DND-41 (cell line): ENCODE measurements around the gene LRRC15.

Experiments used
- ATAC-seq: fragments of 200-7000 bp; cut with Tn5 transposase; 3 replicates; pipeline ENCODE4 v1.9.1; 2021; ENCODE audit warnings: low read depth; ENCODE audit not compliant: insufficient read depth
- DNase-seq: peaks from one replicate; pipeline ENCODE4 v3.0.0-alpha.2; 2020
- H2AFZ ChIP-seq: 2 replicates; pipeline ENCODE4 v1.6.0; 2012; ENCODE audit warnings: low read depth, low read length
- H3K27ac ChIP-seq: 2 replicates; pipeline ENCODE4 v1.5.1; 2012; ENCODE audit warnings: low read length, inconsistent platforms
- H3K27me3 ChIP-seq: fragments of 200-600 bp; sonication (generic); 2 replicates; pipeline ENCODE4 v1.6.0; 2012; ENCODE audit warnings: low read length, mild to moderate bottlenecking, inconsistent platforms; ENCODE audit not compliant: insufficient read depth, poor library complexity
- H3K36me3 ChIP-seq: 2 replicates; pipeline ENCODE4 v1.5.1; 2012; ENCODE audit warnings: low read length, inconsistent platforms; ENCODE audit not compliant: insufficient read depth
- H3K4me1 ChIP-seq: 2 replicates; pipeline ENCODE4 v1.5.1; 2012; ENCODE audit warnings: mild to moderate bottlenecking, low read length; ENCODE audit not compliant: insufficient read depth
- H3K4me2 ChIP-seq: 2 replicates; pipeline ENCODE4 v1.6.0; 2012; ENCODE audit warnings: mild to moderate bottlenecking, moderate library complexity, low read length, inconsistent platforms; ENCODE audit not compliant: insufficient read depth
- H3K4me3 ChIP-seq, 2 experiments: fragments of 200-600 bp in 1 of 2; shearing (Covaris generic) in 1 of 2; 2 replicates each; pipeline ENCODE4 v1.5.1; 2012 to 2016; ENCODE audit warnings: inconsistent platforms in 2 of 2, low read length in 2 of 2, mild to moderate bottlenecking in 2 of 2, low read depth in 1 of 2, moderate library complexity in 1 of 2
- H3K79me2 ChIP-seq: 2 replicates; pipeline ENCODE4 v1.6.0; 2012; ENCODE audit warnings: low read length, inconsistent platforms; ENCODE audit not compliant: insufficient read depth
- H3K9ac ChIP-seq: 2 replicates; pipeline ENCODE4 v1.6.0; 2012; ENCODE audit warnings: low read depth, mild to moderate bottlenecking, inconsistent platforms, low read length, moderate library complexity
- H3K9me3 ChIP-seq: 2 replicates; pipeline ENCODE4 v1.5.1; 2012; ENCODE audit warnings: low read length, moderate library complexity, mild to moderate bottlenecking, inconsistent platforms; ENCODE audit not compliant: insufficient read depth, severe bottlenecking
- H4K20me1 ChIP-seq: 2 replicates; pipeline ENCODE4 v1.6.0; 2012; ENCODE audit warnings: low read length; ENCODE audit not compliant: insufficient read depth
- CTCF ChIP-seq: IDR thresholded peaks from 2 replicates; pipeline ENCODE4 v1.5.1; 2012; ENCODE audit warnings: borderline replicate concordance, low read length, moderate library complexity, mild to moderate bottlenecking; ENCODE audit not compliant: poor library complexity, severe bottlenecking; ENCODE audit errors: extremely low read depth
- EZH2 ChIP-seq: IDR thresholded peaks from 3 replicates; pipeline ENCODE4 v1.6.1; 2012; ENCODE audit warnings: borderline replicate concordance, low read depth, mild to moderate bottlenecking, moderate library complexity, low read length, inconsistent platforms; ENCODE audit not compliant: severe bottlenecking

The LRRC15 gene

GRCh38 chr3:194369522-194370279 lies at the start of gene LRRC15:
Gene LRRC15, minus strand, starts transcription at chr3:194369743. Its CDS starts 8,700 bp downstream, at chr3:194361043.
- H3K9me3 ChIP-seq = no peaks in the 10 kb centered on the region
- H2AFZ ChIP-seq = no peak within 1 kb of the TSS
- no peak for DNase-seq
- H4K20me1 ChIP-seq = peaks cover 2% of the 10 kb centered on the region; the same call in 1 of the 2 replicates
- no peak within 1 kb of the TSS for H3K4me3 ChIP-seq
- TF ChIP-seq EZH2 (no peak), CTCF (no peak)
- no peaks in the 10 kb centered on the region for H3K4me1 ChIP-seq
- H3K79me2 ChIP-seq = no peaks in the 10 kb centered on the region
- no peaks in the 10 kb centered on the region for H3K36me3 ChIP-seq
- H3K4me2 ChIP-seq = no peak within 1 kb of the TSS
- ATAC-seq = no peak
- peaks cover 12% of the 10 kb centered on the region for H3K27me3 ChIP-seq
- no peak within 1 kb of the TSS for H3K27ac ChIP-seq
- no peak within 1 kb of the TSS for H3K9ac ChIP-seq

GRCh38 chr3:194418671-194419070 lies 49.1 kb upstream of the LRRC15 start:
- no peaks in the 10 kb centered on the region for H3K27me3 ChIP-seq
- H3K79me2 ChIP-seq = no peaks in the 10 kb centered on the region
- H3K4me1 ChIP-seq = no peaks in the 10 kb centered on the region
- H3K36me3 ChIP-seq = peaks cover 46% of the 10 kb centered on the region
- TF ChIP-seq EZH2 (no peak), CTCF (no peak)
- H3K4me3 ChIP-seq = no peak overlapping the region
- no peaks in the 10 kb centered on the region for H3K9me3 ChIP-seq
- no peak overlapping the region for H3K27ac ChIP-seq
- H3K4me2 ChIP-seq = no peak overlapping the region
- no peak overlapping the region for H3K9ac ChIP-seq
- H2AFZ ChIP-seq = no peak overlapping the region
- H4K20me1 ChIP-seq = no peaks in the 10 kb centered on the region
- DNase-seq = no peak
- ATAC-seq = no peak

- no peaks in the 10 kb centered on the region for H3K27me3 ChIP-seq
- peaks cover 39% of the 10 kb centered on the region for H3K36me3 ChIP-seq
- H3K27ac ChIP-seq = no peak overlapping the region
- H4K20me1 ChIP-seq = no peaks in the 10 kb centered on the region
- no peaks in the 10 kb centered on the region for H3K79me2 ChIP-seq
- H3K4me3 ChIP-seq = no peak overlapping the region
- DNase-seq (no peak), ATAC-seq (no peak)
- H3K9me3 ChIP-seq = no peaks in the 10 kb centered on the region
- no peaks in the 10 kb centered on the region for H3K4me1 ChIP-seq
- H3K4me2 ChIP-seq = no peak overlapping the region
- H2AFZ ChIP-seq = no peak overlapping the region
- no peak for TF ChIP-seq CTCF
- TF ChIP-seq EZH2 = no peak
- no peak overlapping the region for H3K9ac ChIP-seq
These were observed 37.9 kb upstream of the LRRC15 start for GRCh38 chr3:194407423-194407822.
